Neuronal stem cell (in vitro differentiated cells): ENCODE measurements around the gene CPNE7.
A peak's percentile ranks its signal among the peaks of the same experiment; 100 is the strongest.

ENCODE experiments used
- DNase-seq: peaks from one replicate; pipeline ENCODE4 v3.0.0-alpha.2; 2013; ENCODE audit warnings: low spot score
- H2AFZ ChIP-seq: one replicate; pipeline ENCODE4 v1.6.1; 2013; ENCODE audit warnings: mild to moderate bottlenecking, low read length, inconsistent platforms
- H2AK5ac ChIP-seq: 2 replicates; pipeline ENCODE4 v1.6.1; 2013; ENCODE audit warnings: low read depth, mild to moderate bottlenecking, inconsistent platforms, low read length, moderate library complexity, mixed read lengths
- H2BK120ac ChIP-seq: 2 replicates; pipeline ENCODE4 v1.6.1; 2013; ENCODE audit warnings: low read depth, mild to moderate bottlenecking, inconsistent platforms, low read length, moderate library complexity, mixed read lengths
- H2BK12ac ChIP-seq: one replicate; pipeline ENCODE4 v1.6.1; 2013; ENCODE audit warnings: low read length, inconsistent platforms
- H2BK15ac ChIP-seq: 2 replicates; pipeline ENCODE4 v1.6.1; 2013; ENCODE audit warnings: mild to moderate bottlenecking, low read length, inconsistent platforms, mixed read lengths
- H2BK5ac ChIP-seq: one replicate; pipeline ENCODE4 v1.6.1; 2013; ENCODE audit warnings: inconsistent platforms, mild to moderate bottlenecking, low read length, moderate library complexity
- H3K14ac ChIP-seq: one replicate; pipeline ENCODE4 v1.6.1; 2013; ENCODE audit warnings: low read length, inconsistent platforms
- H3K18ac ChIP-seq: 2 replicates; pipeline ENCODE4 v1.6.1; 2013; ENCODE audit warnings: low read length, inconsistent platforms
- H3K23ac ChIP-seq: 2 replicates; pipeline ENCODE4 v1.6.1; 2013; ENCODE audit warnings: low read depth, mild to moderate bottlenecking, mixed read lengths, low read length, inconsistent platforms; ENCODE audit not compliant: poor library complexity
- H3K27ac ChIP-seq: replicated peaks from 3 replicates; pipeline ENCODE4 v1.5.1; 2013; ENCODE audit warnings: low read length, inconsistent platforms
- H3K27me3 ChIP-seq, 3 experiments: 2 replicates each; pipeline ENCODE4 v1.6.1; 2013; ENCODE audit warnings: low read length in 3 of 3, mild to moderate bottlenecking in 2 of 3, inconsistent platforms in 1 of 3, low read depth in 1 of 3, mixed read lengths in 1 of 3, moderate library complexity in 1 of 3; ENCODE audit not compliant: control insufficient read depth in 3 of 3, insufficient read depth in 3 of 3
- H3K36me3 ChIP-seq, 2 donors: replicated peaks in 1 of 2; 2 replicates each; pipeline ENCODE4 v1.6.1; 2013; ENCODE audit warnings: low read length in 2 of 2; ENCODE audit not compliant: control insufficient read depth in 2 of 2, insufficient read depth in 2 of 2
- H3K4ac ChIP-seq: 2 replicates; pipeline ENCODE4 v1.6.1; 2013; ENCODE audit warnings: inconsistent platforms, mild to moderate bottlenecking, low read length, moderate library complexity
- H3K4me1 ChIP-seq, 2 donors: 1 replicate in 1 of 2; 2 replicates in 1 of 2; pipeline ENCODE4 v1.6.1; 2013; ENCODE audit warnings: low read length in 2 of 2, low read depth in 1 of 2; ENCODE audit not compliant: control insufficient read depth in 2 of 2, insufficient read depth in 1 of 2
- H3K4me2 ChIP-seq: one replicate; pipeline ENCODE4 v1.6.1; 2013; ENCODE audit warnings: mild to moderate bottlenecking, low read length, inconsistent platforms; ENCODE audit not compliant: insufficient read depth, poor library complexity, severe bottlenecking
- H3K4me3 ChIP-seq, 2 donors: 2 replicates each; pipeline ENCODE4 v1.5.1; 2013; ENCODE audit warnings: low read length in 2 of 2, mild to moderate bottlenecking in 2 of 2, inconsistent platforms in 1 of 2, moderate library complexity in 1 of 2
- H3K79me1 ChIP-seq: one replicate; pipeline ENCODE4 v1.6.1; 2013; ENCODE audit warnings: low read depth, mild to moderate bottlenecking, inconsistent platforms, low read length, moderate library complexity
- H3K9ac ChIP-seq: one replicate; pipeline ENCODE4 v1.6.1; 2013; ENCODE audit warnings: mild to moderate bottlenecking, low read depth, low read length, inconsistent platforms; ENCODE audit not compliant: poor library complexity
- H3K9me3 ChIP-seq, 2 donors: replicated peaks in 1 of 2; 2 replicates each; pipeline versions ENCODE3 to v1.6.1; 2013; ENCODE audit warnings: low read length in 2 of 2, mild to moderate bottlenecking in 2 of 2, inconsistent platforms in 1 of 2, low read depth in 1 of 2, mixed read lengths in 1 of 2, moderate library complexity in 1 of 2; ENCODE audit not compliant: control insufficient read depth in 2 of 2, insufficient read depth in 1 of 2
- H4K8ac ChIP-seq: one replicate; pipeline ENCODE4 v1.6.1; 2013; ENCODE audit warnings: low read depth, mild to moderate bottlenecking, inconsistent platforms, low read length, moderate library complexity
- H4K91ac ChIP-seq: one replicate; pipeline ENCODE4 v1.6.1; 2013; ENCODE audit warnings: low read length, low read depth, mild to moderate bottlenecking, inconsistent platforms; ENCODE audit not compliant: poor library complexity
- WGBS, 2 donors: extraction: QIAGEN DNeasy Blood & Tissue Kit; methylation state at CpG; one replicate each; pipeline ENCODE4 v1.1.7; 2013; ENCODE audit warnings: missing lambda C conversion rate in 2 of 2, mixed read lengths in 1 of 2; ENCODE audit not compliant: insufficient read length in 2 of 2, insufficient replicate concordance in 1 of 2; ENCODE audit errors: extremely low coverage in 2 of 2; 5-methylcytosine and 5-hydroxymethylcytosine counted together

Gene CPNE7

GRCh38 chr16:89596957-89597649, 21.5 kb downstream of the CPNE7 start:
- H3K36me3 ChIP-seq, result no peaks in the 10 kb centered on the region
- DNase-seq, result no peak
- no peak overlapping the region for H3K27ac ChIP-seq

GRCh38 chr16:89598199-89598598, 22.6 kb downstream of the CPNE7 start:
- Histone ChIP-seq H2BK5ac (no peak overlapping the region), H2AK5ac (no peak overlapping the region), H2AFZ (peak overlapping the region; percentile 16), H4K91ac (no peak overlapping the region), H3K9ac (no peak overlapping the region), H3K9me3 (peaks cover 0 to 3% of the 10 kb centered on the region in 2 donors), H3K36me3 (no peaks in the 10 kb centered on the region), H3K4me1 (peaks cover 20 to 31% of the 10 kb centered on the region in 2 donors), H3K18ac (no peak overlapping the region), H3K4me3 (no peak overlapping the region), H3K14ac (no peak overlapping the region), H2BK15ac (no peak overlapping the region), H2BK12ac (no peak overlapping the region), H3K27me3 (peaks cover 0 to 4% (median 0%) of the 10 kb centered on the region in 3 experiments), H4K8ac (no peak overlapping the region), H3K4ac (no peak overlapping the region), H3K4me2 (no peak overlapping the region), H3K79me1 (no peaks in the 10 kb centered on the region), H2BK120ac (no peak overlapping the region), H3K23ac (no peak overlapping the region), H3K27ac (no peak overlapping the region)
- WGBS, 2 donors, result no CpG with 5 or more reads among the region's 14 CpGs
- DNase-seq, result no peak

More at GRCh38 chr16:89596957-89597649, 21.5 kb downstream of the CPNE7 start:
- WGBS, 2 donors, result no CpG with 5 or more reads among the region's 19 CpGs
- H3K4me3 ChIP-seq, result no peak overlapping the region
- H4K91ac ChIP-seq, result no peak overlapping the region
- no peak overlapping the region for H2AFZ ChIP-seq
- H2AK5ac ChIP-seq, result peak overlapping the region; percentile 60
- no peak overlapping the region for H2BK120ac ChIP-seq
- no peaks in the 10 kb centered on the region for H3K27me3 ChIP-seq
- no peak overlapping the region for H4K8ac ChIP-seq
- no peak overlapping the region for H2BK12ac ChIP-seq
- H3K4me2 ChIP-seq, result no peak overlapping the region
- no peak overlapping the region for H3K4ac ChIP-seq
- H3K4me1 ChIP-seq, result peaks cover 9 to 21% of the 10 kb centered on the region in 2 donors
- H3K23ac ChIP-seq, result no peak overlapping the region
- H3K18ac ChIP-seq, result peak overlapping the region; percentile 70
- H3K79me1 ChIP-seq, result no peaks in the 10 kb centered on the region
- H2BK5ac ChIP-seq, result peak overlapping the region; percentile 77
- H3K9me3 ChIP-seq, result peaks cover 0 to 3% of the 10 kb centered on the region in 2 donors
- no peak overlapping the region for H3K14ac ChIP-seq
- no peak overlapping the region for H3K9ac ChIP-seq
- H2BK15ac ChIP-seq, result peak overlapping the region; percentile 45

- peak overlapping the region; percentile 66 for H2BK5ac ChIP-seq
- H3K36me3 ChIP-seq, result no peaks in the 10 kb centered on the region
- peaks cover 0 to 3% of the 10 kb centered on the region in 2 donors for H3K9me3 ChIP-seq
- peak overlapping the region; percentile 60 for H3K9ac ChIP-seq
- peak overlapping the region; percentile 53 for H3K4ac ChIP-seq
- no peak for DNase-seq
- H3K4me3 ChIP-seq, result no peak overlapping the region
- peak overlapping the region; percentile 55 for H3K18ac ChIP-seq
- H2BK12ac ChIP-seq, result peak overlapping the region; percentile 41
- peak overlapping the region; percentile 83 for H3K23ac ChIP-seq
- peak overlapping the region; percentile 59 for H2BK15ac ChIP-seq
- H4K8ac ChIP-seq, result peak overlapping the region; percentile 43
- no peak overlapping the region for H2BK120ac ChIP-seq
- H3K79me1 ChIP-seq, result no peaks in the 10 kb centered on the region
- H3K14ac ChIP-seq, result peak overlapping the region; percentile 71
- H3K4me2 ChIP-seq, result no peak overlapping the region
- H2AK5ac ChIP-seq, result peak overlapping the region; percentile 89
- WGBS, 2 donors, result no CpG with 5 or more reads among the region's 8 CpGs
- H3K27ac ChIP-seq, result no peak overlapping the region
- no peak overlapping the region for H4K91ac ChIP-seq
- peak overlapping the region; percentile 67 for H2AFZ ChIP-seq
- H3K27me3 ChIP-seq, result peaks cover 0 to 4% (median 0%) of the 10 kb centered on the region in 3 experiments
- H3K4me1 ChIP-seq, result peaks cover 20 to 32% of the 10 kb centered on the region in 2 donors
Measured at GRCh38 chr16:89599451-89599858, 23.9 kb downstream of the CPNE7 start.

- Histone ChIP-seq H2AK5ac (peak overlapping the region; percentile 89), H3K4me2 (no peak overlapping the region), H3K4me3 (no peak overlapping the region), H2AFZ (peak overlapping the region; percentile 67), H3K36me3 (no peaks in the 10 kb centered on the region), H3K9ac (peak overlapping the region; percentile 70), H4K8ac (no peak overlapping the region), H3K14ac (peak overlapping the region; percentile 71), H4K91ac (no peak overlapping the region), H3K79me1 (no peaks in the 10 kb centered on the region), H3K4ac (no peak overlapping the region), H2BK120ac (no peak overlapping the region), H3K27ac (no peak overlapping the region), H3K9me3 (peaks cover 0 to 3% of the 10 kb centered on the region in 2 donors), H2BK12ac (peak overlapping the region; percentile 41), H3K4me1 (peaks cover 20 to 32% of the 10 kb centered on the region in 2 donors), H3K27me3 (peaks cover 0 to 4% (median 0%) of the 10 kb centered on the region in 3 experiments), H3K18ac (peak overlapping the region; percentile 55), H3K23ac (peak overlapping the region; percentile 83), H2BK15ac (peak overlapping the region; percentile 59), H2BK5ac (peak overlapping the region; percentile 66)
- WGBS, 2 donors, result no CpG with 5 or more reads among the region's 10 CpGs
- no peak for DNase-seq
Measured at GRCh38 chr16:89599902-89600301, 24.3 kb downstream of the CPNE7 start.
